GM10266 (cell line): Measurements from ENCODE around the gene CYB5R4.
A peak's percentile ranks its signal among the peaks of the same experiment; 100 is the strongest.

Source experiments
- DNase-seq: peaks from one replicate; pipeline ENCODE4 v3.0.0; 2012; ENCODE audit errors: extremely low spot score
- CTCF ChIP-seq: IDR thresholded peaks from 2 replicates; pipeline ENCODE4 v1.5.1; 2012; ENCODE audit warnings: mild to moderate bottlenecking, low read depth; ENCODE audit not compliant: control insufficient read depth, insufficient read depth; ENCODE audit errors: missing control alignments

The CYB5R4 gene

GRCh38 chr6:83952830-83953229 lies 93.3 kb downstream of the CYB5R4 start:
- TF ChIP-seq CTCF = no peak
- no peak for DNase-seq

DNA sequence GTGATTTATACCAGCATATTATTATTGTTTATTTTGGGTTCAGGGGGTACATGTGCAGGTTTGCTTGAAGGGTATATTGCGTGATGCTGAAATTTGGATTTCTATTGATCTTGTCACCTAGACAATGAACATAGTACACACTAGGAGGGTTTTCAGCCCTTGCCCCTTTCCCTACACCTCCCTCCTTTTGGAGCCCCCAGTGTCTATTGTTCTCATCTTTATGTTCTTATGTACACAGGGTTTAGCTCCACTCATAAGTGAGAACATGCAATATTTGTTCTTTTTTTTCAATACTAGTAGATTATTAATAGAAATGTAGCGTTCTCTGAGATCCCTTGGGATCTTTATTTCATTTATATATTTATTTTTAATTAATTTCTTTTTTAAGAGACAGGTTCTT lies 94.9 kb downstream of the CYB5R4 start:
- DNase-seq = no peak
- TF ChIP-seq CTCF = no peak

- TF ChIP-seq CTCF = no peak
- DNase-seq = no peak
Measured at GRCh38 chr6:83958241-83958685, 98.8 kb downstream of the CYB5R4 start.

DNA sequence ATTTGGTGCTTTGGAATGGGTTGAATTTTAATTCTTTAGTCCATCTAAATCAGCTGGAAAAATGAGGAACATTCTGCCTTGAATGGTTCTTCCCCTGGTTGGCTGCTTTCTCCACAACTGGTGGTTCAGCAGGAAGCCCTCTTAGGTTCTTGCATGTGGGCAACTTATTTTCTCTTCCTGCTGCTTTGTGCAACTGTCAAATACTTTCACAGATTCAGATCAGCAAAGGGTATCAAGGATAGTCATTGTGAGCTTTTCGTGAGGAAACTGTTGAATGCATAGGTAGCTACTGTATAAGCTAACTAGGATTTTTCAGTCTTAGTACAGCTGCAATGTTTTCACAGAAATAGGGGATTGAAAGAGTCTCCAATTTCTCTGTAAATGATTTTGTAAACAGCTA lies 101.2 kb downstream of the CYB5R4 start:
- DNase-seq = no peak
- no peak for TF ChIP-seq CTCF

- no peak for TF ChIP-seq CTCF
- peak; percentile 10 for DNase-seq
Measured at GRCh38 chr6:83962582-83962981, 103.1 kb downstream of the CYB5R4 start.

- no peak for TF ChIP-seq CTCF
- DNase-seq = no peak
Measured at GRCh38 chr6:83966539-83966938, 107.0 kb downstream of the CYB5R4 start.

GRCh38 chr6:83970582-83970981 lies 111.1 kb downstream of the CYB5R4 start:
- no peak for TF ChIP-seq CTCF
- no peak for DNase-seq
